COLO668 (cell line): Measurements from ENCODE around the gene TWF1.
A peak's percentile ranks its signal among the peaks of the same experiment; 100 is the strongest.
"Not testable (repeated sequence)": the region's sequence is repeated elsewhere in the genome, so short reads cannot be mapped to it uniquely, and the experiment has no call there.

Experiments
- DNase-seq: peaks from one replicate; lab custom pipeline; 2025; ENCODE audit not compliant: unreplicated experiment; lab: John Stamatoyannopoulos, UW

TWF1 gene

DNA sequence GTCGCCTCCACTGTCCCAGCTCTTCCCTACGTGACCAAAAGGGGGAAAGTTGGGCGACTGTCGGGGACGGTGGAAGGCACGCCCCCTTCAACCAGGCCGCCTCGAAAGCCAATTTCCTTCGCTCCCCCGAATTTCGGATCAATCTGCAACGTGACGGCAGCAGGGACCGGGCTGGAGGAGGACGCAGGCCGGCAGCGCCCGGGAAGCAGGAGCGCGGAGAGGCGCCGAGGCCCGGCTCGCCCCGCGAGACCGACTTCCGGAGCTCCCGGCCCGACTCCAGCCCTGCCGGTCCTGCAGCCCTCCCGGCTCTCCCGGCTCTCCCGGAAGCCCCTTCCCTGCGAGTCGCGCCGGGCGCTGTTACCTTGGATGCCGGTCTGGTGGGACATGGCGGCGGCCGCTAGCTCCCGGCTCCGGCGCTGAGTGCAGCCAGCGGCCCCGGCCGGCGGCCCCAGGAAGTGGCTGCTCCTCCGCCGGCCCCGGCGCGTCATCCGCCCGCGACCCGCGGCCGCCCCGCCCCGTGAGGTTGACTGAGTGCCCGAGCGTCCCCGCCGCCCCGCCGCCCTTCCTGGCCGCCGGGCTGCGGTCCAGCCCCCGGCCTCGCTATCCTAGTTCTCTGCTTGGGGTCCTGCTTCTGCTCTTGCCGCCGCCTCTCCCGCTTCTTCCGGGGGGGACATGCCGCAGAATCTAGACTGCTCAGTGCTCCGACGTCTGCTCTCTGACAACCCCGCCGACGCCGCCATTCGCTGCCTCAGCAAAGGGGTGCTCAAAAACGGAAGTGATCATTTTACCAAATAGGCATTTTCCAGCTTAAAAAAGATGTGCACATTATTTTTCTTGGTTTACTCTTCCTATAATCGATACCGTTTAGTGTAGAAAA is at the start of gene TWF1:
Gene TWF1, minus strand, starts transcription at position 458 of the 877 bp plus-strand sequence. Its CDS starts 72 bp downstream, at position 386.
- DNase-seq, result peak; percentile 83

DNA sequence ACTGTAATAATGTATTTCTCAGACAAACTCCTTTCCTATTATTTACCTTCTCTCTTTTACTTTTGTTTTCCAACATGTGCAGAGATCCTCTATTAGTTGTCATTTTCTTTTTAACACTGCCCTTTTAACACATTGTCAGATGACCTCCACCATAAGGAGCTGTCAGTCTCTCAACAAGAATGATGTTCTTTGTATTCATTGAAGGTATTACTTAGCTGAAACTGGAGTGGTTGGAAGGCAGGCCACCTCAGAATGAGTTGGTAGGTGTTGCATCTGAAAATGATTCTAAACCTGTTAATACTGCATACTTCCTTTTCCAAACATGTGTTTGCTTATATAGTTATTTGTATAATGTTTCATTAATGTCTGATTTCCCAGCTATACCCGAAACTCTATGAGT is 46.6 kb upstream of the TWF1 start:
- no peak for DNase-seq

- no peak for DNase-seq
Measured at GRCh38 chr12:43848786-43849185, 42.7 kb upstream of the TWF1 start.

DNA sequence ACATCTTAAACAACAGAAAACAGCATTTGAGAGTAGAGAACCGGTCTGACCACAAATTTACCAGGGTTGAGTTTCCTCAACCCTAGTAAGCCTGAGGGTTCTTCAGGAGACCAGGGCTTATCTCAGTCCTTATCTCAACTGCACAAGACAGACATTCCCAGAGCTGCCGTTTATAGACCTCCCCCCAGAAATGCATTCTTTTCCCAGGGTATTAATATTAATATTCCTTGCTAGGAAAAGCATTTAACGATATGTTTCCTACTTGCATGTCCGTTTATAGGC is 42.0 kb upstream of the TWF1 start:
- DNase-seq, result no peak

DNA sequence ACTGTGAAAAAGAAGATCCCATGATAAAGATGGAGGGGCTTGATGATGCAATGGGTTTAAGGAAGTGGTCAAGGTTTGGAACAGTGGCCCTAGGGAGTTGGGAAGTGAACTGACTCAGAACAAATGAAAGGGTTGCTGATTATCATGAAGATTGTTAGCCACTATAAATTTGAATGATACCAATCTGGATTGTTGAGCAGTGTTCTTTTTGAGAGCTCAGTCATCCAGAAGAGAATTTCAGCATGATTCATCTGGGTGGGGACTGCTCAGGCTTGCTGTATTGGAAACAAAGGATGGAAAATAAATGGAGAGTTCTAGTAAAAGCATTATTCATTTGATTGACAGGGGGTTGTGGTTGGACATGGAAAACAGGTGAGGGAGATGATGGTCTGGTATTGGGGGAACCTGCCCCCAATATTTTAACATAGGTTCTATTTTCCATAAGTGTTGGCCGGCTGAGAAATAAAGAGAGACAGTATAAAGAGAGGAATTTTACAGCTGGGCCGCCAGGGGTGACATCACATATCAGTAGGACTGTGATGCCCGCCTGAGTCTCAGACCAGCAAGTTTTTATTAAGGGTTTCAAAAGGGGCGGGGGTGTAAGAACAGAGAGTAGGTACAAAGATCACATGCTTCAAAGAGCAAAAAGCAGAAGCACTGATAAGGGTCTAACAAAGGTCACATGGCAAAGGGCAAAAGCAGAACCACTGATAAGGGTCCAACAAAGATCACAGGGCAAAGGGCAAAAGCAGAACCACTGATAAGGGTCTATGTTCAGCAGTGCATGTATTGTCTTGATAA is 41.5 kb upstream of the TWF1 start:
- DNase-seq, result not testable (repeated sequence)

GRCh38 chr12:43842259-43842658 is 36.1 kb upstream of the TWF1 start:
- DNase-seq, result no peak

DNA sequence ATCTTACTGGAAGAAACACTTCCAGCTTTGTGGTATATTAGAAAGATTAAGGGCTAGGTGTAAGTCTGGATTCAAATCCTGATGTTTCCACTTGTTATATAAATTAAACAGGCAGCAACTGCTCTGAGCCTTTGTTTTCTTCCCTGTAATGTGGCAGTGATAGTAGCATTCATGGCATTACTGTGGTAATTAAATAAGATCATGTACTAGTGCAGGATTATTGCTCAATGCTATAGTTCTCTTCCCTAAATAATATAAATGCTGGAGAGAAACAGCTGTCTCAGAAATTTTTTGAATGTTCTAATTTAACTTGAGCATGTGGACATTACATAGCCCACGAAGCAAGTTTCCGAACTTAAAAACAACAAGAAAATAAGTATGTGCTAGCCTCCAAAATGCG is 35.1 kb upstream of the TWF1 start:
- no peak for DNase-seq

DNA sequence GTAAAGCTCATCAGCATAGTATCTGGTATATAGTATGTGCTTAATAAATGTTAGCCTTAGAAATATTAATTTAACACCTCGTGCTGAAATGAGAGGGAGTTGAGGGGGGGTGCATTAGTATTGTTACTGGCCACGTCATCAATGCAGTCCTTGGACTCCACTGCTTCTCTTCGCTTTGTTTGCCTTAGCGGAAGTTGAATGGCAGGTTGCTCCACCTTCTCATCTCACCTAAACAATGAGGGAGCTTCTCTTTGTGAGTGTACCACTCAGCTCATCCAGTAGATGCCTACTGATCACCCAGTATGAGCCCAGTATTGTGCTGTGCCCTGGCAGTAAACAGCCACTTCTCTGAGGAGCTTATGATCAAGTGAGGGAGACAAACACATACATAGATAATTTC is 34.2 kb upstream of the TWF1 start:
- no peak for DNase-seq

GRCh38 chr12:43836475-43836989 is 30.4 kb upstream of the TWF1 start:
- peak; percentile 2 for DNase-seq

DNA sequence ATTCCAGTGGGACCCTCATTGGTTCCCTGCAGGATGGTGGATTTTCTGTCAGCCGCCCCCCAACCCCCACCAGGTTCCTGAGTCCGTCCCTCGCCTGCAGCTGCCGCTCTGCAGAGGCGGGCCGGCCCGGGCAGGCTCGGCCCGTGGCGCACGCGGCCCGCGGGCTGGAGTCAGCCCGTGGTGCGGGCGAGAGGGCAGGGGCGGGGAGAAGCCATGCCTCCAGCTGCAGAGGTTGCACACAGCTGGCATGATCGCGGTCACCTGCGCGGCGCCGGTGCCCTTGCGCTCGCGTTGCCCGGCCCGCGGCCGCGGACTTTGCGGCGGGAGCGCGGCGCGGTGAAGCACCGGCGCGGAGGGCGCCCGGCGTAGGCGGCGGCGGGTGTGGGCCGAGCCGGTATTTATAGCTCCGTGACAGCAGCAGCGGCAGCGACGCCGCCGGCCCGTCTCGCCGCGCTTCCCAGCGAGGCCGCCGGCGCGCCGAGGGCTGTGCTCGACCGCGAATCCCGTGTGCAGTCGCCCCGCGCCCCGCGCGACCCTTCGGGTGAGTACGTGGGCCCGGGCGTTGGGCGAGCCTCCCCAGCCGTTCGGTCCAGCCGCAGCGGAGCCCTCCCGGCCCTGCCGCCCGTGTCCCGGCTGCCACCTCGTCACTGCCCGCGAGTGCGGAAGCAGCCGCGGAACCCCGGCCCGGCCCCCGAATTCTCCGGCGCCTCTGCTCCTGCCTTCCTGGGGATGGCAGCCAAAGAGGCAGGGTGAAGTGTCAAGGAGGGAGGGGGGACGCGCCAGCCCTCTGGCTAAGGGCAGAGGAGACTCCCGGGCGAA is 29.7 kb upstream of the TWF1 start, which contains the start of gene TMEM117:
Gene TMEM117, plus strand, starts transcription at position 426 of the 819 bp plus-strand sequence.
- DNase-seq, result peak; percentile 74

- no peak for DNase-seq
Measured at GRCh38 chr12:43835264-43835655, 29.1 kb upstream of the TWF1 start.

GRCh38 chr12:43832463-43833168 is 26.5 kb upstream of the TWF1 start:
- DNase-seq, result no peak

DNA sequence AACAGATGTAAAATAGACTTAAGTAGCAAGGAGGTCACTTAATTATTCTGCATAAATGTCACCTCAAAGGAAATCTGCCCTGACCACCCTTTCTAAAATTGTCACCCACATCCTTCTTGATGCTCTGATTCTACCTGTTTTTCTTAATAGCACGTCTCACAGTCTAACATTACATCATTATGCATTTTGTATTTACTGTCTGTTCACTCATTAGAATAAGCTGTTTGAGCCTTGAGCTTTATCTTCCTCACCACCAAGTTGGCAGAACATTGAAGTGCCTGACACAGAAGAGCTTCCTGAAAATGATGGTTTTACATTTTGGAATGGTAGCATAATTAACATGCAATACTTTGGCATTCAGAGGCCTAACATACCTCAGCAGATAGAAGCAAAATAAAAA is 21.0 kb upstream of the TWF1 start:
- DNase-seq, result no peak

DNA sequence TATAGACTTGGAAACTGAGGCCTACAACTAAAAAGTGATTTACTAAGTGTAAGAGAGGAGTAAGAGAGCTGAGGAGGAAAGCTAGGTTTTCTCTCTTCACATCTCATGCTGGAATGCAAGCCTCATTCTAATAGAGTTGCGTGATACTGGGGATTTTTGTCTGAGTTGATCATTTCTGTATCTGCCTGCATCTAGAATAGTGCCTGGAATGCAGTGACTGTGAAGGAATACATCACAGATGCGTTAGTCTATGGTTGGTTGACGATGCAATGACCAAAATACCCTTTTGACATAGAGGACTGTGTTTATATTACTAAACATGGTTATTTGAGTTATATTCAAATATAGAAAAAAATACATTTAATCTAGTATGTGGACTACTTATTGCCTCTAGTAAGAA is 20.6 kb upstream of the TWF1 start:
- DNase-seq, result no peak

- no peak for DNase-seq
Measured at GRCh38 chr12:43824207-43824775, 18.2 kb upstream of the TWF1 start.

GRCh38 chr12:43816168-43816567 is 10.1 kb upstream of the TWF1 start:
- no peak for DNase-seq

DNA sequence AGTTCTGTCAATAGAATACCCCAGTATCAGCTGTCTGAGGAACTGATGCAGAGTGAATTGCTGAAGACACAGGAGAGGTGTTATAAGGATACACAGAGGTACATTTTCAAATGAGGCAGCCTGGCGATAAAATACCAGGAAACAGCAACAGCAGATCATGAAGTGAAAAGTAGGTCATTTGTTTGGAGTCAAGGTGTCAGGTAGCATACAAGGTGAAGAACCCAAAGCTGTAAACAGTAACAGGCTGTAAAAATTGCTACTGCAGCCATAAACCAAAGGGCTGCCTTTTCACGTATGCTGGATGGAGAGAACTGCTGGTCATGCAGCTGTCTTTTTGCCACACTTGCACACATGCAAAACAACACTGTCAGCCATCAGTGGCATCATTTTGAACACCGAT is 9.3 kb upstream of the TWF1 start:
- no peak for DNase-seq

- no peak for DNase-seq
Measured at GRCh38 chr12:43812926-43813325, 6.8 kb upstream of the TWF1 start.

- no peak for DNase-seq
Measured at GRCh38 chr12:43812057-43812456, 5.9 kb upstream of the TWF1 start.

DNA sequence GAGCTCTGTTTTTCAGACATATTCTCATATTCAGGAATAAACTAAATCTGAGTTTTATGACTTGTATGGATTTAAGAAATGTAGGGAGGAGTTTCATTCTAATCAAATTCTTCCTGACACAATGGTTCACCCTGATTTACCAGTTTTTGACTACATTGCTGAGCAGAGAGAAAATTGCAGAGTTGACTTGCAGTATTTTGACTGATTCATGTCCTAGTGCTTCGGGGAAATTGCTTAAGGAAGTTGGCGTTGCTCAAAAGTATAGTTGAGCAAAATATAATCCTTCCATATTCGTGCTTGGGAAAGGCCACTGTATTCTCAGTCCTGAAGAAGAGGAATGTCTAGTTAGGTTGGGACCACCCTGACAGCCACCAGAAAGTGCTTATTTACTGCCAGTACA is 1.3 kb upstream of the TWF1 start:
- no peak for DNase-seq
